ENCODE measurements around the gene APOOL.
"Not testable (repeated sequence)": the region's sequence is repeated elsewhere in the genome, so short reads cannot be mapped to it uniquely, and the experiment has no call there.

Gene APOOL, protein sequence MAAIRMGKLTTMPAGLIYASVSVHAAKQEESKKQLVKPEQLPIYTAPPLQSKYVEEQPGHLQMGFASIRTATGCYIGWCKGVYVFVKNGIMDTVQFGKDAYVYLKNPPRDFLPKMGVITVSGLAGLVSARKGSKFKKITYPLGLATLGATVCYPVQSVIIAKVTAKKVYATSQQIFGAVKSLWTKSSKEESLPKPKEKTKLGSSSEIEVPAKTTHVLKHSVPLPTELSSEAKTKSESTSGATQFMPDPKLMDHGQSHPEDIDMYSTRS
- 12.3 to 20.9 (median 14.7) reads per million in 9 experiments for total RNA-seq

DNA sequence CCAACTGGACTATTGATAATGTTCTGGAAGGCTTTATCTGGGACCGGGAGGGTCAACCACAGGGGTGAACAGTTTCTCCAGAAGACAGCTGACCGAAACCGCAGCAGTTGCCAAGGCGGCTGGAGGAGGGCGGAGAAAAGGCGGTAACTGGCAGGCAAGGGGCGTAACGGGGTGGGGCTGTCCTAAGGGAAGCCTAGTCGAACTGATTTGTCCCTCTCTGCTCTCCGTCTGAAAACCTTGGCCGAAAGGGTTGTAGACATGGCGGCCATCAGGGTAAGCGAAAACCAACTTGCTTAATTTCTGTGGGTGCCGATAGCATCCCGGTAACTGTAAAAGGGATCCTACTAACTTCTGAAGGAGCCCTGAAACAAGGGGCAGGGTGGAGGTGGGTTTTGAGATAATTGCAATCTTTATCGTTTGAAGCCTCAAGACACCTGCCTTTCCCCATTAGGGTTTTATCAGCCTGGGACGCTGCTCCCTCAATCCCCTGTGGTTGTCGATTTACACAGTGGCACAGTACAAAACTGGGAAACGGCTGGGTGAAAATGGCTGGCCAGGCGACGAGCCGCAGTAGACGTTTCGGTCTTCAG lies at the start of gene APOOL:
TSS of gene APOOL (plus strand) at position 223 of the 590 bp plus-strand sequence. CDS start at position 259, 36 bp downstream.
- Mint-ChIP-seq H3K27me3 (no peaks in the 10 kb centered on the region), H3K9me3 (no peaks in the 10 kb centered on the region), H3K36me3 (ENCODE audit: insufficient read depth) (no peaks in the 10 kb centered on the region), H3K4me1 (ENCODE audit: low read depth in 2 of 2) (peaks cover 13 to 27% of the 10 kb centered on the region in 2 donors), H3K4me3 (peak within 1 kb of the TSS; percentile 84 to 89), H3K27ac (peak within 1 kb of the TSS; percentile 74 to 87)
- ATAC-seq (replicated peaks), result peak; percentile 94
- DNase-seq, result peak; percentile 45 to 66 (median 53)

DNA sequence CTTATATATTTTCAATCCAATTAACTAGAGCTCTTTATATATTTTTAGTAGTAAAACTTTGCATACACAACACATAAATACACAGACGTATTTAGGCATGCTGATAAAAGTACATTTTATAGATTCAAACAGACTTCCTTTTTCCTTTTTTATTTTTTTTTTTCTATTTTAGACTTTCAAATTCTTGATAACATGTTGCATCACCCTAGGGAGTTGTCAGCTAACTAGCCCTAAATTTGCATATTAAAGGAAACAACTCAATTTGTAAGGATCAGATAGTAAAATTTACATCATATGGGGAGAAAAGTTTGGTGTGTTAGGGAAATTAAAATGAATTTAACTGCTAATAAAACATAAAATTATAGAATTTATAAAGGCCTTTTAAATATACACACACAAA lies 47.4 kb upstream of the APOOL start:
- no peak overlapping the region for H3K4me3 Mint-ChIP-seq
- ATAC-seq (replicated peaks) (no peak), DNase-seq (no peak)
- H3K27me3 Mint-ChIP-seq, result no peaks in the 10 kb centered on the region
- H3K27ac Mint-ChIP-seq, result no peak overlapping the region
- H3K9me3 Mint-ChIP-seq, result no peaks in the 10 kb centered on the region
- H3K4me1 Mint-ChIP-seq (ENCODE audit: low read depth in 2 of 2), result no peaks in the 10 kb centered on the region
- no peaks in the 10 kb centered on the region for H3K36me3 Mint-ChIP-seq (ENCODE audit: insufficient read depth)

DNA sequence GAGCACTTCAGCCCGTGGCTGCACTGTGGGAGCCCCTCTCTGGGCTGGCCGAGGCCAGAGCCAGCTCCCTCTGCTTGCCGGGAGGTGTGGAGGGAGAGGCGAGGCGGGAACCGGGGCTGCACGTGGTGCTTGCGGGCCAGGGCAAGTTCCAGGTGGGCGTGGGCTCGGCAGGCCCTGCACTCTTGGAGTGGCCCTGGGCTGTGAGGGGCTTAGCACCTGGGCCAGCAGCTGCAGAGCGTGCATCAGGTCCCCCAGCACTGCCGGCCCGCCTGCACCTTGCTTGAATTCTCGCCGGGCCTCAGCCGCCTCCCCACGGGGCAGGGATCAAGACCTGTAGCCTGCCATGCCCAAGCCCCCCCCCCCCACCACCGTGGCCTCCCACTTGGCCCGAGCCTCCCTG lies 28.9 kb upstream of the APOOL start:
- no peak overlapping the region for H3K4me3 Mint-ChIP-seq
- H3K9me3 Mint-ChIP-seq, result no peaks in the 10 kb centered on the region
- ATAC-seq (replicated peaks) (no peak), DNase-seq (no peak)
- H3K27me3 Mint-ChIP-seq, result no peaks in the 10 kb centered on the region
- H3K36me3 Mint-ChIP-seq (ENCODE audit: insufficient read depth), result no peaks in the 10 kb centered on the region
- no peak overlapping the region for H3K27ac Mint-ChIP-seq
- no peaks in the 10 kb centered on the region for H3K4me1 Mint-ChIP-seq (ENCODE audit: low read depth in 2 of 2)

DNA sequence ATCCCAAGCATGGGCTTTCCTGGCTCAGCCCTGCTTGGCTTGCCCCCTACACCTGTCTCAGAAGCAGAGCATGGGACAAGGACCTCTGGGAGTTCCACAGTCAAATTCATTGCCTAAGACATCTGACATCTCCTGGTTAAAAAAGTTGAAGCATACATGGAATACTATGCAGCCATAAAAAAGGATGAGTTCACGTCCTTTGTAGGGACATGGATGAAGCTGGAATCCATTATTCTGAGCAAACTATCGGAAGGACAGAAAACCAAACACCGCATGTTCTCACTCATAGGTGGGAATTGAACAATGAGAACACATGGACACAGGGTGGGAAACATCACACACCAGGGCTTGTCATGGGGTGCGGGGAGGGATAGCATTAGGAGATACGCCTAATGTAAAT lies 11.9 kb upstream of the APOOL start:
- not testable (repeated sequence) for H3K4me1 Mint-ChIP-seq (ENCODE audit: low read depth in 2 of 2); ATAC-seq (replicated peaks); H3K36me3 Mint-ChIP-seq (ENCODE audit: insufficient read depth); H3K4me3 Mint-ChIP-seq; H3K27ac Mint-ChIP-seq; H3K9me3 Mint-ChIP-seq; DNase-seq
- peaks cover 0 to 14% of the 10 kb centered on the region in 2 donors for H3K27me3 Mint-ChIP-seq

DNA sequence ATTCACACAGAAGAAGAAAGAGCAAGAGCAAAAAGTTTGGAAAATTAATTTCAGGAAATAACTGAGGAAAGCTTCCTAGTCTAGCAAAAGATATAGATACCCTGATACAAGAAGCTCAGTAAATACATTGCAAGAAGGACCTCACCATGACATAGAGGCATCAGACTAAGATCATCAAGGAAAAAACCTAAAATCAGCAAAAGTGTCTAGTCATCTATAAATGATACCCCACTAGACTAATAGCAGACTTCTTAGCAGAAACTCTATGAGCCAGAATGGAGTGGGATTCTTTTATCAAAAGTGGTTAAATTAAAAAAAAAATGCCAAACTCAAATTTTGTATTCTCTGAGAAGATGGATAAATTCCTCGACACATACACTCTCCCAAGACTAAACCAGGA lies 10.5 kb upstream of the APOOL start:
- Mint-ChIP-seq H3K4me1 (ENCODE audit: low read depth in 2 of 2) (no peaks in the 10 kb centered on the region), H3K27me3 (peaks cover 0 to 14% of the 10 kb centered on the region in 2 donors), H3K36me3 (ENCODE audit: insufficient read depth) (no peaks in the 10 kb centered on the region), H3K9me3 (no peaks in the 10 kb centered on the region), H3K4me3 (no peak overlapping the region), H3K27ac (no peak overlapping the region)
- no peak for ATAC-seq (replicated peaks)
- DNase-seq, result no peak

DNA sequence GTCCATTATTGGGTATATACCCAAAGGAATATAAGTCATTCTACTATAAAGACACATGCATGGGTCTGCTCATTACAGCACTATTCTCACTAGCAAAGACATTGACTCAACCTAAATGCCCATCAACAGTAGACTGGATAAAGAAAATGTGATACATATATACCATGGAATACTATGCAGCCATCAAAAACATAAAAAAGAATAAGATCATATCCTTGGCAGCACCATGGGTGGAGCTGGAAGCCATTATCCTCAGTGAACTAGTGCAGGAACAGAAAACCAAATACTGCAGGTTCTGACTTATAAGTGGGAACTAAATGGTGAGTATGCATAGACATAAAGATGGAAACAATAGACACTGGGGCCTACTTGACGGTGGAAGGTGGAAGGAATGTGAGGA lies 2.3 kb upstream of the APOOL start:
- DNase-seq, result no peak
- no peaks in the 10 kb centered on the region for H3K9me3 Mint-ChIP-seq
- H3K27ac Mint-ChIP-seq, result no peak overlapping the region
- H3K4me3 Mint-ChIP-seq, result no peak overlapping the region
- no peaks in the 10 kb centered on the region for H3K36me3 Mint-ChIP-seq (ENCODE audit: insufficient read depth)
- ATAC-seq (replicated peaks), result no peak
- H3K27me3 Mint-ChIP-seq, result no peaks in the 10 kb centered on the region
- H3K4me1 Mint-ChIP-seq (ENCODE audit: low read depth in 2 of 2), result peaks cover 12 to 13% of the 10 kb centered on the region in 2 donors

DNA sequence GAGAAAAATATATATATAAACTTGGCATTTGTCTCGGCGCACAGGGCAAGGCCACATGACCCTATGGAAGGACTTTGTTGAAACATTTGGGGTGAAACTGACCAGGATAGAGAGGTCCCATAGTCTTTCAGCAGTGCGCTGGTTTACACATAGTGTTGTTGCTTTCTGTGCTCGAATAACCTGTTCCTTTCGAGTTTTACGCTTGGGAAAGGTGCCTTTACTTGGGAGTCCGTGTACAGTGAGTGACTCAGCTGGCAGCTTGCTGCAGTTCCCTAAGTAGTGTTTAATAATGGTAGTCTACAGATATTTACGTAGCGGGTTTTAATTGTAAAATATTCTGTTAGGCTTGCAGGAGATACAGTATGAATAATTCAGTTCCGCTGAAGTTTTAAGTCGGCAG lies 578 bp downstream of the APOOL start:
- peak overlapping the region; percentile 74 to 87 for H3K27ac Mint-ChIP-seq
- H3K9me3 Mint-ChIP-seq, result no peaks in the 10 kb centered on the region
- peak overlapping the region; percentile 84 to 89 for H3K4me3 Mint-ChIP-seq
- no peaks in the 10 kb centered on the region for H3K36me3 Mint-ChIP-seq (ENCODE audit: insufficient read depth)
- H3K27me3 Mint-ChIP-seq, result no peaks in the 10 kb centered on the region
- peaks cover 13 to 30% of the 10 kb centered on the region in 2 donors for H3K4me1 Mint-ChIP-seq (ENCODE audit: low read depth in 2 of 2)
- ATAC-seq (replicated peaks), result no peak
- no peak for DNase-seq

DNA sequence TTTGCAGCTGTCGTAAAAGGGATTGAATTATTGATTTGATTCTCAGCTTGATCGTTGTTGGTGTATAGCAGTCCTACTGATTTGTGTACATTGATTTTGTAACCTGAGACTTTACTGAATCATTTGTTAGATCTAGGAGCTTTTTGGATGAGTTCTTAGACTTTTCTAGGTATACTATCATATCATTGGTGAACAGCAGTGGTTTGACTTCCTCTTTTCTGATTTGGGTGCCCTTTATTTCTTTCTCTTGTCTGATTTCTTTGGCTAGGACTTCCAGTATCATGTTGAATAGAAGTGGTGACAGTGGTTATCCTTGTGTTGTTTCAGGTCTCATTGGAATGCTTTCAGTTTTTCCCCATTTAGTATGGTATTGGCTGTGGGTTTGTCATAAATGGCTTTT lies 8.4 kb downstream of the APOOL start:
- ATAC-seq (replicated peaks) (no peak), DNase-seq (no peak)
- no peak overlapping the region for H3K27ac Mint-ChIP-seq
- no peak overlapping the region for H3K4me3 Mint-ChIP-seq
- no peaks in the 10 kb centered on the region for H3K9me3 Mint-ChIP-seq
- peaks cover 8 to 42% of the 10 kb centered on the region in 2 donors for H3K4me1 Mint-ChIP-seq (ENCODE audit: low read depth in 2 of 2)
- no peaks in the 10 kb centered on the region for H3K27me3 Mint-ChIP-seq
- no peaks in the 10 kb centered on the region for H3K36me3 Mint-ChIP-seq (ENCODE audit: insufficient read depth)

DNA sequence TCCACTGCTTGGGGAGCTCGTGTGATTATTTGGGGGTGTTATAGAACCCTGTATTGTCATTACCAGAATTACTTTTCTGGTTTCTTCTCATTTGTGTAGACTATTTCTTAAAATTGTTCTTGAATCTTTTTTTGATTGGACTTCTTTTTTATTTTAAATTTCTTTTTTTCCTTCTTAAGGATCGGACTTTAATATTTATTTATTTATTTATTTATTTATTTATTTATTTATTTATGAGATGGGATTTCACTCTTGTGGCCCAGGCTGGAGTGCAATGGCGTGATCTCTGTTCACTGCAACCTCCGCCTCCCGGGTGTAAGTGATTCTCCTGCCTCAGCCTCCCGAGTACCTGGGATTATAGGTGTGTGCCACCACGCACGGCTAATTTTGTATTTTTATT lies 11.7 kb downstream of the APOOL start:
- H3K4me3 Mint-ChIP-seq; DNase-seq; H3K27ac Mint-ChIP-seq; H3K9me3 Mint-ChIP-seq; H3K36me3 Mint-ChIP-seq (ENCODE audit: insufficient read depth); H3K27me3 Mint-ChIP-seq; ATAC-seq (replicated peaks): not testable (repeated sequence)
- H3K4me1 Mint-ChIP-seq (ENCODE audit: low read depth in 2 of 2), result peaks cover 7 to 29% of the 10 kb centered on the region in 2 donors

DNA sequence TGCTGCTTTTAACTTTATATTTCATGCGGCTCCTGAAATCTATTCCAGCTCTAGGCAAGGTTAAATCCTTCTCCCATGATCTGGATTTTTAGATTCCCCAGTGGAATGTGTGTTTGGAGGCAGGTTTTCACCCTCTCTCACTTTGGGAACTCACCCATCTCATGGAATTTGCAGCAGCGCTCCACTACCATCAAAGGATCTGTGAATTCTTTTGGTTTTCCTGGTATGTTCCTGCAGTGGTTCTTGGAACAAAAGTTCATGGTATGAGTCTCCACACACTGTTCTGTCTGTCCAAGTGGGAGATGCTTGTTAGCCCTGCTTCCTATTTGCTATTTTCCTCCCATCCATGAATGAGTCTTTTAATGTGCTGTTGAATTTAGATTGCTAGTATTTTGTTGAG lies 14.0 kb downstream of the APOOL start:
- H3K4me3 Mint-ChIP-seq, result no peak overlapping the region
- H3K27me3 Mint-ChIP-seq, result no peaks in the 10 kb centered on the region
- no peaks in the 10 kb centered on the region for H3K36me3 Mint-ChIP-seq (ENCODE audit: insufficient read depth)
- H3K27ac Mint-ChIP-seq, result no peak overlapping the region
- peaks cover 9 to 21% of the 10 kb centered on the region in 2 donors for H3K4me1 Mint-ChIP-seq (ENCODE audit: low read depth in 2 of 2)
- ATAC-seq (replicated peaks) (no peak), DNase-seq (no peak)
- no peaks in the 10 kb centered on the region for H3K9me3 Mint-ChIP-seq

DNA sequence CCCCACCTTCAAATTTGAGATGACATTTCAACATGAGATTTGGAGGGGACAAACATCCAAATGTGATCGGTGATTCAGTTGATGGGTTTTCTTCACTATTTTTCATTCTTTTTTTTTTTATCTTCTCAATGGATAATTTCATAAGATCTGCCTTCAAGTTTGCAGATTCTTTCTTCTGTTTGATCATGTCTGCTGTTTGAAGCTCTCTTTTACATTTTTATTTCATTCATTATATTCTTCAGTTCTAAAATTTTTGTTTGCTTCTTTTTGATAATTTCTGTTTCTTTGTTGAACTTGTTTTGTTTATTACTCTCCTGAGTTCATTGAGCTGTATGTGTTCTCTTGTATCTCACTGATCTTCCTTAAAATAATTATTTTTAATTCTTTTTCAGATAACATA lies 14.8 kb downstream of the APOOL start:
- Mint-ChIP-seq H3K27ac (no peak overlapping the region), H3K4me1 (ENCODE audit: low read depth in 2 of 2) (peaks cover 4 to 14% of the 10 kb centered on the region in 2 donors), H3K36me3 (ENCODE audit: insufficient read depth) (no peaks in the 10 kb centered on the region)

DNA sequence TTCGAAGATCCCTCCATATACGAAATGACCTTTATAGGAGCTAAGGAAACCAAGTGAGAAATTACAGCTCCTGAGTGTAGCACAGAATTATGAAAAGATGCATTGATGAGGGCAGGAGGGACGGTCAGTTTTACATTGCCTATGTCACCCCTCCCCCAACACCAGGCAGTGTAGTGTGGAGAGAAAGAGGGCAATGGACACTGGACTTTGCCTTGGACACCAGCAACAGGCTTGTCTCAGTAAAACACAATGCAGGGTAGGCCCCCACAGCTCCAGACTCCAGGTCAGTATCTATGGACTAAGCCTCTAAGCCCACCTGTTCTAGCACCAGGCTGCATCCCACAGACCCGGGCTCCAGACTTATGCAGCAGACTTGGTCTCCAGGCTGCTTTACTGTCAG lies 16.5 kb downstream of the APOOL start:
- peaks cover 0 to 4% of the 10 kb centered on the region in 2 donors for H3K4me1 Mint-ChIP-seq (ENCODE audit: low read depth in 2 of 2)
- H3K4me3 Mint-ChIP-seq, result no peak overlapping the region
- no peaks in the 10 kb centered on the region for H3K36me3 Mint-ChIP-seq (ENCODE audit: insufficient read depth)
- ATAC-seq (replicated peaks) (no peak), DNase-seq (no peak)
- no peaks in the 10 kb centered on the region for H3K27me3 Mint-ChIP-seq
- H3K27ac Mint-ChIP-seq, result no peak overlapping the region
- no peaks in the 10 kb centered on the region for H3K9me3 Mint-ChIP-seq

More for the DNA sequence above, 14.8 kb downstream of the APOOL start:
- no peaks in the 10 kb centered on the region for H3K9me3 Mint-ChIP-seq
- ATAC-seq (replicated peaks), result no peak
- DNase-seq, result no peak
- no peak overlapping the region for H3K4me3 Mint-ChIP-seq
- H3K27me3 Mint-ChIP-seq, result no peaks in the 10 kb centered on the region

DNA sequence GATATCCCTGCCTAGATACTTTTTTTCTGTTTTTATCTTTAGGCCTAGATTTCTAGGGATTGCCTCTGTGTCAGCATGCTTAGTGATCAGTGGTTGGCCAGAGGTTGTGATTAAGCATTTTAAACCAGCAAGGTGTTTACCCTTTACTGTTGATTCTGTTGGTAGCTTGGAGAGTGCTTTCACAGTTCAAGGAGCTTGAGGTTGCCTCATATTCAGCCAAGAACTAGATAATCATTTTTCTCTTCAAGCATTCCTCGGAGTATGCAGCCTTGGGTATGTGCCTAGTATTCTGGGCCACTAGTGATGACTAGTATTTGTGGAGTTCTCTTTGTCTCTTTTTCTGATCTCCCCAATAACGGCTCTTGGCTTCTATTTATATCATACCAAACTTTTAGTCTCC lies 20.4 kb downstream of the APOOL start:
- H3K36me3 Mint-ChIP-seq (ENCODE audit: insufficient read depth), result no peaks in the 10 kb centered on the region
- no peak for ATAC-seq (replicated peaks)
- H3K4me3 Mint-ChIP-seq, result no peak overlapping the region
- no peaks in the 10 kb centered on the region for H3K27me3 Mint-ChIP-seq
- peaks cover 4 to 10% of the 10 kb centered on the region in 2 donors for H3K4me1 Mint-ChIP-seq (ENCODE audit: low read depth in 2 of 2)
- no peak overlapping the region for H3K27ac Mint-ChIP-seq
- no peaks in the 10 kb centered on the region for H3K9me3 Mint-ChIP-seq
- no peak for DNase-seq

DNA sequence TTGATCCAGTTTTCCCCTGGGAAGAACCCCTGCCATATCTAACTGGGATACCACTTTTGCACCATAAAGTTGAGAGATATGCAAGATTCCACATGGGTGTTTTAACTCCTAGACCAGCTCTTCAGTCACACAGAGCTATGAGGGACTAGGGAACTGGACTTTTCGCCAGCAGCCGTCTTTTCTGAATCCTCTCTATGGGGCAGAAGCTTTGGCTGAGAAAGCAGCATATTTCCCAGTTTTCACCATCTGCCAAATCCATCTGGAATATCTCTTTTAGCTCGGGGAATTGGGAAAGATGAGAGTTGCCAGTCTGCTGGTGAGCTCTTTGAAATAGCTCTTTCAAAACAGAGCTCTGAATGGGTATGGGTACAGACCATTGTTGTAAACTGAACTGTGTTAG lies 20.9 kb downstream of the APOOL start:
- peaks cover 4 to 10% of the 10 kb centered on the region in 2 donors for H3K4me1 Mint-ChIP-seq (ENCODE audit: low read depth in 2 of 2)
- H3K9me3 Mint-ChIP-seq, result no peaks in the 10 kb centered on the region
- H3K4me3 Mint-ChIP-seq, result no peak overlapping the region
- no peak for ATAC-seq (replicated peaks)
- H3K27me3 Mint-ChIP-seq, result no peaks in the 10 kb centered on the region
- no peak overlapping the region for H3K27ac Mint-ChIP-seq
- no peaks in the 10 kb centered on the region for H3K36me3 Mint-ChIP-seq (ENCODE audit: insufficient read depth)
- no peak for DNase-seq

All from effector memory CD8-positive, alpha-beta T cell (primary cell).